HEK293 (cell line): Measurements from ENCODE around the gene MAP3K12.

Experiments used
- CTCF ChIA-PET: fragments of 350-600 bp; formaldehyde crosslinking; extraction: SDS; loops from one replicate; lab custom pipeline; 2021; ENCODE audit warnings: antibody characterized with exemption; lab: Yijun Ruan, JAX
- POLR2A ChIA-PET: fragments of 300-600 bp; formaldehyde crosslinking; extraction: SDS; loops from one replicate; lab custom pipeline; 2020; ENCODE audit warnings: antibody characterized with exemption, inconsistent platforms; lab: Yijun Ruan, JAX
- H3K27ac ChIP-seq: fragments of 200-500 bp; sonication (Bioruptor generic); 2 replicates; pipeline ENCODE4 v1.5.1; 2014; ENCODE audit warnings: low read depth, low read length, control low read depth, inconsistent platforms; ENCODE audit errors: extremely low read depth
- H3K36me3 ChIP-seq, 2 experiments: fragments of 200-500 bp in 1 of 2; sonication (Bioruptor generic) in 1 of 2; 1 replicate in 1 of 2; 2 replicates in 1 of 2; pipeline ENCODE4 v1.5.1; 2014 to 2017; ENCODE audit warnings: inconsistent platforms in 2 of 2, low read length in 2 of 2; ENCODE audit not compliant: control insufficient read depth in 2 of 2, insufficient read depth in 1 of 2
- H3K4me1 ChIP-seq: fragments of 200-500 bp; sonication (Bioruptor generic); 2 replicates; pipeline ENCODE4 v1.5.1; 2014; ENCODE audit warnings: mild to moderate bottlenecking, low read length, inconsistent platforms; ENCODE audit not compliant: control insufficient read depth, insufficient read depth
- H3K4me3 ChIP-seq: 2 replicates; pipeline ENCODE4 v1.5.1; 2011; ENCODE audit warnings: low read depth, mild to moderate bottlenecking, control low read depth, low read length, moderate library complexity
- H3K9me3 ChIP-seq: fragments of 200-500 bp; sonication (Bioruptor generic); 2 replicates; pipeline ENCODE4 v1.5.1; 2014; ENCODE audit warnings: low read depth, low read length, inconsistent platforms; ENCODE audit not compliant: control insufficient read depth, insufficient read depth
- IKZF3 ChIP-seq: fragments of 450-650 bp; IDR thresholded peaks from 2 replicates; pipeline ENCODE4 v1.5.0; 2018; ENCODE audit warnings: missing biosample characterization, mild to moderate bottlenecking, missing genetic modification characterization, moderate library complexity
- PRDM10 ChIP-seq: fragments of 450-650 bp; formaldehyde crosslinking; IDR thresholded peaks from 2 replicates; pipeline ENCODE4 v1.5.1; 2016; ENCODE audit warnings: missing biosample characterization, missing genetic modification characterization
- ZBTB26 ChIP-seq: fragments of 450-650 bp; formaldehyde crosslinking; optimal IDR thresholded peaks from 2 replicates; pipeline ENCODE3; 2016; ENCODE audit warnings: missing biosample characterization, mild to moderate bottlenecking, missing genetic modification characterization
- ZNF121 ChIP-seq: fragments of 450-650 bp; formaldehyde crosslinking; IDR thresholded peaks from 2 replicates; pipeline ENCODE4 v1.5.1; 2016; ENCODE audit warnings: missing biosample characterization, missing genetic modification characterization
- ZNF366 ChIP-seq: fragments of 450-650 bp; formaldehyde crosslinking; conservative IDR thresholded peaks from 2 replicates; pipeline ENCODE4 v1.5.1; 2016; ENCODE audit warnings: missing biosample characterization, missing genetic modification characterization
- ZNF423 ChIP-seq: fragments of 450-650 bp; formaldehyde crosslinking; IDR thresholded peaks from 2 replicates; pipeline ENCODE4 v1.5.1; 2016; ENCODE audit warnings: missing biosample characterization, missing genetic modification characterization
- ZNF513 ChIP-seq: fragments of 450-650 bp; IDR thresholded peaks from 2 replicates; pipeline ENCODE4 v1.5.1; 2018; ENCODE audit warnings: missing biosample characterization, missing genetic modification characterization
- ZNF518A ChIP-seq: fragments of 450-650 bp; formaldehyde crosslinking; conservative IDR thresholded peaks from 2 replicates; pipeline ENCODE4 v1.5.1; 2016; ENCODE audit warnings: low read depth, missing biosample characterization, missing genetic modification characterization
- ZNF560 ChIP-seq: fragments of 450-650 bp; formaldehyde crosslinking; IDR thresholded peaks from 2 replicates; pipeline ENCODE4 v1.5.1; 2017; ENCODE audit warnings: missing biosample characterization, missing genetic modification characterization, borderline replicate concordance
- ZNF571 ChIP-seq: fragments of 450-650 bp; formaldehyde crosslinking; IDR thresholded peaks from 2 replicates; pipeline ENCODE4 v1.5.0; 2017; ENCODE audit warnings: missing biosample characterization, missing genetic modification characterization
- ZNF639 ChIP-seq: fragments of 450-650 bp; formaldehyde crosslinking; IDR thresholded peaks from 2 replicates; pipeline ENCODE4 v1.5.1; 2016; ENCODE audit warnings: missing biosample characterization, missing genetic modification characterization

MAP3K12 gene

GRCh38 chr12:53464685-53465418 is 34.4 kb downstream of the MAP3K12 start:
- H3K9me3 ChIP-seq: no peaks in the 10 kb centered on the region
- POLR2A ChIA-PET: interaction anchor here (0.6 to 1.5 kb wide), 8 partner anchors 9 to 143 kb away, joined by 3 to 5 read pairs (median 4); partner anchors contain the start of genes AAAS, MAP3K12 and TARBP2
- peaks cover 93 to 99% of the 10 kb centered on the region in 2 experiments for H3K36me3 ChIP-seq
- CTCF ChIA-PET: interaction anchor here (0.6 to 0.7 kb wide), 3 partner anchors 25 to 743 kb away, joined by 3 to 5 read pairs (median 3); no protein-coding TSS in a partner anchor
- no peaks in the 10 kb centered on the region for H3K4me1 ChIP-seq
- no peak overlapping the region for H3K4me3 ChIP-seq
- no peak for TF ChIP-seq ZNF121 (tag by site-specific recombination)
- peak; percentile 41; the same call in 1 of the 2 replicates for TF ChIP-seq ZNF366 (tag by site-specific recombination)
- H3K27ac ChIP-seq: no peak overlapping the region

- no peak overlapping the region for H3K4me3 ChIP-seq
- H3K9me3 ChIP-seq: no peaks in the 10 kb centered on the region
- H3K27ac ChIP-seq: no peak overlapping the region; the same call in 1 of the 2 replicates
- CTCF ChIA-PET: interaction anchor here (0.6 to 3.1 kb wide), 4 partner anchors 11 to 744 kb away, joined by 3 to 17 read pairs (median 4); no protein-coding TSS in a partner anchor
- no peaks in the 10 kb centered on the region for H3K4me1 ChIP-seq
- TF ChIP-seq ZNF560 (tag by site-specific recombination): no peak
- TF ChIP-seq IKZF3 (tag by site-specific recombination): peak; percentile 55; the same call in 1 of the 2 replicates
- peaks cover 93 to 99% of the 10 kb centered on the region in 2 experiments for H3K36me3 ChIP-seq
- POLR2A ChIA-PET: interaction anchor here (0.6 to 1.5 kb wide), 7 partner anchors 10 to 143 kb away, joined by 3 to 6 read pairs (median 5); partner anchors contain the start of genes AAAS and TARBP2
These were observed 35.3 kb downstream of the MAP3K12 start for GRCh38 chr12:53463802-53464560.

GRCh38 chr12:53462935-53463334 is 36.3 kb downstream of the MAP3K12 start:
- H3K27ac ChIP-seq: no peak overlapping the region
- ChIA-PET POLR2A (interaction anchor here (1.8 kb wide), 1 partner anchor 10 kb away, joined by 6 read pairs; no protein-coding TSS in a partner anchor), CTCF (interaction anchor here (0.6 to 3.1 kb wide), 2 partner anchors 10 to 14 kb away, joined by 3 to 17 read pairs; no protein-coding TSS in a partner anchor)
- H3K36me3 ChIP-seq: peaks cover 94 to 99% of the 10 kb centered on the region in 2 experiments
- H3K4me1 ChIP-seq: no peaks in the 10 kb centered on the region
- H3K4me3 ChIP-seq: no peak overlapping the region
- no peaks in the 10 kb centered on the region for H3K9me3 ChIP-seq
- TF ChIP-seq ZNF513 (tag by site-specific recombination) (no peak), ZBTB26 (tag by site-specific recombination) (no peak), ZNF571 (tag by site-specific recombination) (no peak), ZNF423 (tag by site-specific recombination) (no peak), ZNF518A (no peak), PRDM10 (no peak), ZNF639 (tag by site-specific recombination) (no peak)
